Mesothelial cell of epicardium (in vitro differentiated cells): ENCODE measurements around the gene PTPRJ. TPM values are rescaled to one million over a fixed set of nuclear protein-coding genes. Genes with fewer than 3 reads are reported as not detected.
"Not testable (repeated sequence)": the region's sequence is repeated elsewhere in the genome, so short reads cannot be mapped to it uniquely, and the experiment has no call there.

Experiments used
- DNase-seq, 2 experiments: peaks; one replicate each; pipeline ENCODE4 v3.0.0; 2021; ENCODE audit warnings: low spot score in 2 of 2; ENCODE audit not compliant: unreplicated experiment in 2 of 2
- H3K27ac Mint-ChIP-seq: 2 replicates; pipeline ENCODE4 v1.8.0; 2021; ENCODE audit warnings: mixed read lengths
- H3K27me3 Mint-ChIP-seq: 2 replicates; pipeline ENCODE4 v1.8.0; 2021; ENCODE audit warnings: low read depth, mixed read lengths
- H3K36me3 Mint-ChIP-seq: 2 replicates; pipeline ENCODE4 v1.8.0; 2021; ENCODE audit warnings: mixed read lengths
- H3K4me1 Mint-ChIP-seq: 2 replicates; pipeline ENCODE4 v1.8.0; 2021; ENCODE audit warnings: mixed read lengths
- H3K4me3 Mint-ChIP-seq: 2 replicates; pipeline ENCODE4 v1.8.0; 2021; ENCODE audit warnings: mild to moderate bottlenecking, moderate library complexity, mixed read lengths
- H3K9me3 Mint-ChIP-seq: 2 replicates; pipeline ENCODE4 v1.8.0; 2021; ENCODE audit warnings: mixed read lengths
- CTCF ChIP-seq: fragments of 200-600 bp; sonication (generic); IDR thresholded peaks from one replicate; pipeline ENCODE4 v1.5.0; 2021; ENCODE audit warnings: antibody characterized with exemption; ENCODE audit not compliant: unreplicated experiment
- total RNA-seq: library from RNA; stranded (reverse); gene quantifications from 3 replicates; pipeline ENCODE4 v1.2.1, GENCODE V29; 2021

The PTPRJ gene
- total RNA-seq, 1 donor from 2014 or later, result 26.2 TPM

GRCh38 chr11:47950396-47950795, 30.0 kb upstream of the PTPRJ start:
- Mint-ChIP-seq H3K4me3 (no peak overlapping the region), H3K36me3 (no peaks in the 10 kb centered on the region), H3K27me3 (no peaks in the 10 kb centered on the region), H3K27ac (no peak overlapping the region), H3K4me1 (peaks cover 18% of the 10 kb centered on the region), H3K9me3 (no peaks in the 10 kb centered on the region)
- no peak for DNase-seq
- no peak for TF ChIP-seq CTCF

DNA sequence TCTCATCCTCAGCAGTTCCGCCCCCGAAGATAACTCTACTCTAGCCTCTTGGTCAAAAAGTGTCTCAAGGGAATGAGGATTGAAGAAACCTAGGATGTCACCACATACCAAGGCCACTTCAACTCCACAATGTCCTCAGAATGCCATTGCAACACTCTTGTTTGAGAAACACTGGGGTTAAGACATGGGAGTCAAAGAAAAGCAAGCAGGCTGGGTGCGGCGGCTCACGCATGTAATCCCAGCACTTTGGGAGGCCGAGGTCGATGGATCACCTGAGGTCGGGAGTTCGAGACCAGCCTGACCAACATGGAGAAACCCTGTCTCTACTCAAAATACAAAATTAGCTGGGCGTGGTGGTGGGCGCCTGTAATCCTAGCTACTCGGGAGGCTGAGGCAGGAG, 28.9 kb upstream of the PTPRJ start:
- H3K36me3 Mint-ChIP-seq, H3K9me3 Mint-ChIP-seq, H3K4me3 Mint-ChIP-seq, DNase-seq, H3K27me3 Mint-ChIP-seq, H3K27ac Mint-ChIP-seq: not testable (repeated sequence)
- H3K4me1 Mint-ChIP-seq, result peaks cover 14% of the 10 kb centered on the region

GRCh38 chr11:47955061-47955755, 25.2 kb upstream of the PTPRJ start:
- H3K27ac Mint-ChIP-seq, result no peak overlapping the region
- no peak for DNase-seq
- peaks cover 3% of the 10 kb centered on the region for H3K4me1 Mint-ChIP-seq
- H3K4me3 Mint-ChIP-seq, result no peak overlapping the region
- no peaks in the 10 kb centered on the region for H3K36me3 Mint-ChIP-seq
- no peaks in the 10 kb centered on the region for H3K27me3 Mint-ChIP-seq
- no peaks in the 10 kb centered on the region for H3K9me3 Mint-ChIP-seq
- TF ChIP-seq CTCF, result no peak

- Mint-ChIP-seq H3K9me3 (no peaks in the 10 kb centered on the region), H3K36me3 (no peaks in the 10 kb centered on the region), H3K27ac (no peak overlapping the region), H3K27me3 (no peaks in the 10 kb centered on the region), H3K4me3 (no peak overlapping the region), H3K4me1 (no peaks in the 10 kb centered on the region)
- no peak for DNase-seq
- no peak for TF ChIP-seq CTCF
Measured at GRCh38 chr11:47960015-47960414, 20.3 kb upstream of the PTPRJ start.

DNA sequence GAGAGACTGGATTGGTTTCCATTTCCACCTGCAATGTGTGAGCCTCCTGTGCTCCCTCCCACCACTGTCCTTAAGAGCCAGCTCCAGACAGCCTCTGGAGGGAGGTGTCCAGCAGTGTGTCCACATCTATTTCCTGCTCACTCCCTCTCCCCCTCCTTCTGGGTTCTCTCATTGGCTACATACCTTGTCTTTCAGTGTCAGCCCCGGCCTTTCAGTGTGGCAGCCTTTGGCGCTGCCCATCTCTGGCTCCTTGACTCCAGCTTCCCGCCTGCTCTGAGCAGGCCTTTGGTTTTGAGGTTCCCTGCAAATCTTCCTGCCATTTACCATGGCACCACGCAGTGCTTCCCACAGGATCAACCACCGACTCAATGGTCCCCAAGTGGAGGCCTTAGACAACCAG, 19.0 kb upstream of the PTPRJ start:
- H3K4me3 Mint-ChIP-seq, result no peak overlapping the region
- no peak for DNase-seq
- H3K9me3 Mint-ChIP-seq, result no peaks in the 10 kb centered on the region
- no peaks in the 10 kb centered on the region for H3K27me3 Mint-ChIP-seq
- H3K4me1 Mint-ChIP-seq, result no peaks in the 10 kb centered on the region
- no peaks in the 10 kb centered on the region for H3K36me3 Mint-ChIP-seq
- H3K27ac Mint-ChIP-seq, result no peak overlapping the region
- TF ChIP-seq CTCF, result no peak

GRCh38 chr11:47964546-47964945, 15.8 kb upstream of the PTPRJ start:
- Mint-ChIP-seq H3K4me3 (no peak overlapping the region), H3K9me3 (no peaks in the 10 kb centered on the region), H3K36me3 (no peaks in the 10 kb centered on the region), H3K4me1 (peaks cover 3% of the 10 kb centered on the region), H3K27me3 (no peaks in the 10 kb centered on the region), H3K27ac (no peak overlapping the region)
- DNase-seq, result no peak
- TF ChIP-seq CTCF, result no peak
